NCI-H1105 (cell line): Measurements from ENCODE around the gene CMTM3.
"Not testable (repeated sequence)": the region's sequence is repeated elsewhere in the genome, so short reads cannot be mapped to it uniquely, and the experiment has no call there.

Experiments used
- DNase-seq: peaks from one replicate; lab custom pipeline; 2025; lab: John Stamatoyannopoulos, UW

CMTM3 gene

GRCh38 chr16:66604376-66605176 is at the start of gene CMTM3:
Gene CMTM3, plus strand, starts transcription at chr16:66604704. Its CDS starts 102 bp downstream, at chr16:66604806.
- no peak for DNase-seq

GRCh38 chr16:66560107-66560506 is 44.4 kb upstream of the CMTM3 start:
- DNase-seq = no peak

GRCh38 chr16:66561381-66562080 is 43.0 kb upstream of the CMTM3 start:
- no peak for DNase-seq

GRCh38 chr16:66562409-66562808 is 42.1 kb upstream of the CMTM3 start:
- DNase-seq = no peak

- DNase-seq = no peak
These were observed 41.5 kb upstream of the CMTM3 start for GRCh38 chr16:66562986-66563385.

GRCh38 chr16:66563574-66564334 is 40.8 kb upstream of the CMTM3 start:
- DNase-seq = no peak

- DNase-seq = no peak
These were observed 38.2 kb upstream of the CMTM3 start, which contains the start of gene CMTM1 for GRCh38 chr16:66566051-66566901. Gene CMTM1, plus strand, starts transcription at chr16:66566439. Its CDS starts 75 bp downstream, at chr16:66566514.

- DNase-seq = not testable (repeated sequence)
These were observed 37.2 kb upstream of the CMTM3 start for GRCh38 chr16:66567270-66567669.

- no peak for DNase-seq
These were observed 36.1 kb upstream of the CMTM3 start for GRCh38 chr16:66568355-66568754.

- no peak for DNase-seq
These were observed 35.4 kb upstream of the CMTM3 start for GRCh38 chr16:66569131-66569530.

- DNase-seq = no peak
These were observed 34.6 kb upstream of the CMTM3 start for GRCh38 chr16:66569827-66570405.

- DNase-seq = no peak
These were observed 32.1 kb upstream of the CMTM3 start for GRCh38 chr16:66572356-66572755.

GRCh38 chr16:66574081-66574480 is 30.4 kb upstream of the CMTM3 start:
- no peak for DNase-seq

- DNase-seq = no peak
These were observed 30.0 kb upstream of the CMTM3 start for GRCh38 chr16:66574531-66574930.

- DNase-seq = no peak
These were observed 29.4 kb upstream of the CMTM3 start for GRCh38 chr16:66575060-66575459.

- DNase-seq = no peak
These were observed 28.2 kb upstream of the CMTM3 start for GRCh38 chr16:66576296-66576695.

- no peak for DNase-seq
These were observed 25.6 kb upstream of the CMTM3 start, which contains the start of gene CMTM2 for GRCh38 chr16:66578651-66579531. Gene CMTM2, plus strand, starts transcription at chr16:66579463. Its CDS starts 145 bp downstream, at chr16:66579608.

- no peak for DNase-seq
These were observed 23.8 kb upstream of the CMTM3 start for GRCh38 chr16:66580605-66581209.

GRCh38 chr16:66581246-66581952 is 23.1 kb upstream of the CMTM3 start:
- DNase-seq = no peak
